ENCODE measurements around the gene APBA2. TPM values are rescaled to one million over a fixed set of nuclear protein-coding genes. Genes with fewer than 3 reads are reported as not detected.

APBA2 gene
- total RNA-seq, 4 donors from 2014 or later, result 1.1 to 2.4 (median 1.3) TPM

DNA sequence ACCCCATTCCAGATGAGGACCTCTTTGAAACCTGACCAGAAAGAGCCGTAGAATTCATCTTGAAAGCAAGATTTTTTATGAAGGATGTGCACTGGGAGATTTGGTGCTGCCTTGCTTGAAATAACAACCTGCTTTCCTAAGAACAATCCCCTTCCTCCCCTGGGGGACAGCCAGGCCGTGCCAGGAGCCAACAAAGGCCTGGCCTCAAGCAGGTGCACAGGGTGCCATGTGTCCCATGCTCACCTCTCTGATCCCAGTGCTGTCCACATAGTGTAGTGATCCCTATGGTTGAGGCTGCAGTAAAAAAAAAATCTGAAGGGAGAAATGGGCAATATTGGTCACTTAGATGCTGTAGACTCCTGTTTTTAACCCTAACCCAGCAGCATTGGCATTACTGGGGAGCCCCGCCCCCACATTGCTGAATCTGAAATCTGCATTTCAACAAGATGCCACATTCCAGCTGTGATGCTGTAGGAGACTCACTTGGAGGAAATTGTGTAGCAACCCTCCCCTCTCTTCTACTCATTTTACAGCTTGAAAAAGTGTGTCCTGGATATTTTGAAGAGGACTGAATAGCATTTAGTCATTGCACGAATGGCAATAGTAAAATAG lies 171.2 kb downstream of the APBA2 start:
- TF ChIP-seq, protein P1, sequence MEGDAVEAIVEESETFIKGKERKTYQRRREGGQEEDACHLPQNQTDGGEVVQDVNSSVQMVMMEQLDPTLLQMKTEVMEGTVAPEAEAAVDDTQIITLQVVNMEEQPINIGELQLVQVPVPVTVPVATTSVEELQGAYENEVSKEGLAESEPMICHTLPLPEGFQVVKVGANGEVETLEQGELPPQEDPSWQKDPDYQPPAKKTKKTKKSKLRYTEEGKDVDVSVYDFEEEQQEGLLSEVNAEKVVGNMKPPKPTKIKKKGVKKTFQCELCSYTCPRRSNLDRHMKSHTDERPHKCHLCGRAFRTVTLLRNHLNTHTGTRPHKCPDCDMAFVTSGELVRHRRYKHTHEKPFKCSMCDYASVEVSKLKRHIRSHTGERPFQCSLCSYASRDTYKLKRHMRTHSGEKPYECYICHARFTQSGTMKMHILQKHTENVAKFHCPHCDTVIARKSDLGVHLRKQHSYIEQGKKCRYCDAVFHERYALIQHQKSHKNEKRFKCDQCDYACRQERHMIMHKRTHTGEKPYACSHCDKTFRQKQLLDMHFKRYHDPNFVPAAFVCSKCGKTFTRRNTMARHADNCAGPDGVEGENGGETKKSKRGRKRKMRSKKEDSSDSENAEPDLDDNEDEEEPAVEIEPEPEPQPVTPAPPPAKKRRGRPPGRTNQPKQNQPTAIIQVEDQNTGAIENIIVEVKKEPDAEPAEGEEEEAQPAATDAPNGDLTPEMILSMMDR (IDR thresholded peaks at IDR 0.05; ENCODE audit: low read depth), result no peak

GRCh38 chr15:29057856-29058255 lies 172.1 kb downstream of the APBA2 start:
- TF ChIP-seq, protein P1 (IDR thresholded peaks at IDR 0.05; ENCODE audit: low read depth), result no peak

DNA sequence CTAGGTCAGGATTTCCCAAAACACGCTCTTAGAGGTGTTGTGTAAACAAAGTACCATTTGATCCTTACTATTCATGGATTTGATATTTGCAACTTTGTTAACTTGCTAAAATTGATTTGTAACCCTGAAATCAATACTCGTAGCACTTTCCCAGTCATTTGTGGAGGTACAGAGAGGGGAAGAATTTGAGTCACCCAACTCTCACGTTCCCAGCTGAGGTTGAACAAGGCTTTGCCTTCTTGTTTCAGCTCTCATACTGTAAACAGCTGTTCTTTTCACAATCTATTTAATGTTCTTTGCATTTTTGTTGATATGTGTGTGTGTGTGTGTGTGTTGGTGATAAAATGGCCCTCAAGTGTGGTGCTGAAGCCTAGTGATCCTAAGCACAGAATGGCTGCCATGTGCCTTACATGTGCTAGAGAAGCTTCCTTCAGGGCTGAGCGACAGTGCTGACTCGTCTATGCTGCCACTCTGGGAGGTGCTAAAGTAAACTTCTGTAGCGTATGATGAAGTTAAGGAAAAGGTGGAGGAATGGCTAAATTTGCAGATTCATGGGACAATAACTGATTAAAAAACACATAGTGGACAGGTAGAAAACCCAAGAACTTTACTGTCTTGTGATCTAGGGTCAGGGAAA lies 173.2 kb downstream of the APBA2 start:
- TF ChIP-seq, protein P1 (IDR thresholded peaks at IDR 0.05; ENCODE audit: low read depth), result no peak

DNA sequence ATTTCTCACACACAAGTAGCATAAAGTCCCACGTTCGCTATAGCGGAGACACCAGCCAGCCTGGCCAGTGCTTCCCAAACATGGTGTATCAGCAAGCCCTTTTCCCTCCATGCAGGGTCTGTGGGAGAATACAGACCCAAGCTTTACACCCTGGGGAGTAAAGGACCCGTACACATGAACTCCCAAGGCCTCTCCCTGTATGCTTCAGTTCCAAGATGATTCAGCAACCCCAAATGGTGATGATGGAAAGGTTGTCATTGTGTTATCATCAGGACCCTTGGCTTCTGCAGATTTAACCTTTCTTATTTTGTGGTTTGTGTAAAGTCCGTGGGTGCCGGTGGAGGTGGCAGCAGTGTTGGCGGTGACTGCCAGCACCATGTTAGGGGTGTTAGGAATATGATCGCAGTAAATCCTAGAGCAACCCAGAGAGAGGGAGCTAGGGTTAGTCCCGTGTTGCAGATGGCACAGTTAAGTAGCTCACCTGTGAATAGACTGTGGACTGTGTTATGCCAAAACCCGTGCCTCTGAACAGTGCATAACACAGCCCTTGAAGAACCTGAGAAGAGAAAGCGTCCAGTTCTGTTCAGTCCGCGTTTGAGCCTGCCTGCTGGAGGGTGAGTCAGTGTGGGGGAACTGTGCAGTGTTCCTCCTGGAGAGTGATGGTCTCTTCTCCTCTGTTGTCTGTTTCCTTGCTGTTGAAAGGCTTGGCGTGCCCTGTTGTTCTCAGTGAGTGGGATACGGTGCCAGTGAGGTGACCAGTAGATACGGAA lies 174.3 kb downstream of the APBA2 start:
- TF ChIP-seq, protein P1 (IDR thresholded peaks at IDR 0.05; ENCODE audit: low read depth), result no peak

DNA sequence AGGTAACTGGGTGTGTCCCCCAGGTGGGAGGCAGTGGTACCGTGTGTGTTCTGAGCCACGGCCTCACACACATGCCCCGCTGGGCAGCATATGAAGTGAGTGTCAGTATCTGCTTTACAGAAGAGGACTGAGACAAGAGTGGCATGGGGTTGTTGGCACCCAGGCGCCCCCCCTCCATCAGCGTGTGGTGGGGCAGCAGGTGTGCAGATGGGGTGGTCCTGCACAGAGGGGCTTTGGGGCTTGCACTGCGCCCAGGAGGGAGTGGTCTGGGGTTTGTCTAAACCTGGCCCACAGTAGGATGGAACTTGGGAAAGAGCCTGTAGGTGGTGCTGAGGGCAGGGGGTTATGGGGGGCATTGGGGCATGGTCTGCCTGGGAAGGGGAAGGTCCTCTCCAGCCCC lies 176.0 kb downstream of the APBA2 start:
- TF ChIP-seq, protein P1 (IDR thresholded peaks at IDR 0.05; ENCODE audit: low read depth), result no peak

DNA sequence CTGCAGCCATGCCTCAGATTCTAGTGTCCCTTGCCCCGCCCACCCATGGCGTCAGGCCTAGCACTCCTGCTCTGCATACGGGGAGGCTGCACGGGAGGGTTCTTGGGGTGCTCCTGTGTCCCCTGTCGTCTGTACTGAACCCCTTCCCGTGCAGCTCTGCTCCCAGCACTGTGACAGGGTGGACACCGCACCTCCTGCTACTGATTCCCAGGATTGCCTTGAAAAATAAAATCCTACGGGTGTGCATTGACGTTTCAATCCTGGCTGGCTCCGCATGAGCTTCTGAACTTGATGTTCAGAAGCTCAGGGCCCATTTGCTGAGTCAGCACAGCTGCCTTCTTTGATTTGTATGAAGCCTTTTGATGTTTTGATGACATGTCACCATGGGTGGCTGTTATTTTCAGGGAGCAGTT lies 176.4 kb downstream of the APBA2 start:
- TF ChIP-seq, protein P1 (IDR thresholded peaks at IDR 0.05; ENCODE audit: low read depth), result no peak

DNA sequence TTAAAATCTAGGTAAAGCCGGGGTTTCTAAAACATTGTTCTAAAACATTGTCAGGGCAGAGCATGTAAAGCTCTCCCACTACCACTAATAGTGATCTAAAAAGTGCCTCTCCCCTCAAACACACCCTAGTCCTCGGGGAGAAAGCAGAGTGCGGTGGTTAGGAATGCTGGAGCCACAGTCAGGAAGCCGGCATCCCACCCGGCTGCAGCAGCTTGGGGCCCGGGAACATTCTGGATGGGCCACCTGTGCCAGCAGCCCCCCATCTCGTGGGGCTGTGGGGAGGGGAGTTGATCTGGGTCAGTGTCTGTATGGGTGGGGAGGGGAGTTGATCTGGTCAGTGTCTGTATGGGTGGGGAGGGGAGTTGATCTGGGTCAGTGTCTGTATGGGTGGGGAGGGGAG lies 176.9 kb downstream of the APBA2 start:
- TF ChIP-seq, protein P1 (IDR thresholded peaks at IDR 0.05; ENCODE audit: low read depth), result no peak

All from subcutaneous adipose tissue (tissue), 4 donors.